Measurements from ENCODE around the gene SAP30L. TPM values are rescaled to one million over a fixed set of nuclear protein-coding genes. Genes with fewer than 3 reads are reported as not detected.

The SAP30L gene
- total and polyA plus RNA-seq, 2 of the 13 experiments (the other 11 are each of a cell fraction or from before 2014, with no cell fraction given) = 27.9 to 37.2 TPM

- DNase-seq (ENCODE audit: low spot score) = no peak
- intact Hi-C loops (cut with micrococcal nuclease; ENCODE audit: unreplicated experiment) (no loop called here), in situ Hi-C loops (cut with HindIII; ENCODE audit: extremely low pct_ligation_motif_present, low pct_unique_long_range_greater_than_20kb) (no loop called here)
- ATAC-seq = no peak
- peaks cover 7% of the 10 kb centered on the region; the same call in 1 of the 2 replicates for H3K4me1 ChIP-seq (ENCODE audit: insufficient read depth, low read length)
- H3K4me2 ChIP-seq (ENCODE audit: low read depth, low read length) = no peak overlapping the region
- POLR2A ChIA-PET = no interaction called here
- no peaks in the 10 kb centered on the region for H3K9me3 ChIP-seq (ENCODE audit: low read length)
- H3K79me2 ChIP-seq (ENCODE audit: insufficient read depth, low read length) = no peaks in the 10 kb centered on the region
- no peak overlapping the region for H2AFZ ChIP-seq (ENCODE audit: low read length)
- H3K27me3 ChIP-seq (ENCODE audit: control insufficient read depth in 1 of 2, insufficient read depth in 2 of 2, low read length in 2 of 2) = no peaks in the 10 kb centered on the region
- 89% methylated on average over 4 of the region's 4 CpGs for WGBS (ENCODE audit: low lambda C conversion rate)
- CTCF ChIA-PET (ENCODE audit: low intra/inter-chr PET ratio, low total read pairs) = no interaction called here
- no peak for FAIRE-seq
- H3K9ac ChIP-seq (ENCODE audit: insufficient read depth, low read depth, low read length) = no peak overlapping the region
- peaks cover 0 to 4% of the 10 kb centered on the region in 2 experiments; a peak in 2 of 5 replicates for H3K36me3 ChIP-seq (replicated peaks in 1 of 2; ENCODE audit: control insufficient read depth in 1 of 2, insufficient read depth in 2 of 2, low read length in 2 of 2)
- H4K20me1 ChIP-seq (ENCODE audit: insufficient read depth, low read length) = no peaks in the 10 kb centered on the region
- no TSS peak for BruUV-seq (replicated peaks)
- H3K4me3 ChIP-seq (replicated peaks in 1 of 3; ENCODE audit: insufficient read depth in 1 of 3, low read depth in 2 of 3, low read length in 3 of 3) = no peak overlapping the region
- no peak overlapping the region for H3K27ac ChIP-seq (ENCODE audit: extremely low read length, insufficient read depth, low read length)
- TF ChIP-seq ZBTB14 (CRISPR knock-in tag; IDR thresholded peaks at IDR 0.05) (no peak), MTERF4 (CRISPR knock-in tag; IDR thresholded peaks at IDR 0.05) (no peak), ZMYM3 (CRISPR knock-in tag; IDR thresholded peaks at IDR 0.05) (no peak), SP140L (CRISPR knock-in tag; IDR thresholded peaks at IDR 0.05; ENCODE audit: borderline replicate concordance) (no peak), ZUFSP (CRISPR knock-in tag; IDR thresholded peaks at IDR 0.05; ENCODE audit: borderline replicate concordance) (no peak), MXI1 (IDR thresholded peaks at IDR 0.05; ENCODE audit: borderline replicate concordance, low read depth, low read length) (no peak), TMF1 (CRISPR knock-in tag; IDR thresholded peaks at IDR 0.05; ENCODE audit: low read depth) (no peak), PHF20 (CRISPR knock-in tag; IDR thresholded peaks at IDR 0.05) (no peak), SP4 (CRISPR knock-in tag; IDR thresholded peaks at IDR 0.05) (no peak), MXD4 (CRISPR knock-in tag; IDR thresholded peaks at IDR 0.05) (no peak), ZNF687 (CRISPR knock-in tag; IDR thresholded peaks at IDR 0.05) (no peak), ZFY (CRISPR knock-in tag; IDR thresholded peaks at IDR 0.05) (no peak), RBM22 (optimal IDR thresholded peaks at IDR 0.05; ENCODE audit: low read length) (no peak), ZFP82 (CRISPR knock-in tag; IDR thresholded peaks at IDR 0.05; ENCODE audit: borderline replicate concordance) (no peak)
Observed at GRCh38 chr5:154430961-154431630, 14.7 kb upstream of the SAP30L start.
